HG03139 (cell line): Measurements from ENCODE around the gene SLC25A52.
"Not testable (repeated sequence)": the region's sequence is repeated elsewhere in the genome, so short reads cannot be mapped to it uniquely, and the experiment has no call there.

Experiments used
- ATAC-seq: cut with Tn5 transposase; IDR thresholded peaks from one replicate; pipeline ENCODE4 v1.9.1; 2021; ENCODE audit not compliant: unreplicated experiment

SLC25A52 gene

DNA sequence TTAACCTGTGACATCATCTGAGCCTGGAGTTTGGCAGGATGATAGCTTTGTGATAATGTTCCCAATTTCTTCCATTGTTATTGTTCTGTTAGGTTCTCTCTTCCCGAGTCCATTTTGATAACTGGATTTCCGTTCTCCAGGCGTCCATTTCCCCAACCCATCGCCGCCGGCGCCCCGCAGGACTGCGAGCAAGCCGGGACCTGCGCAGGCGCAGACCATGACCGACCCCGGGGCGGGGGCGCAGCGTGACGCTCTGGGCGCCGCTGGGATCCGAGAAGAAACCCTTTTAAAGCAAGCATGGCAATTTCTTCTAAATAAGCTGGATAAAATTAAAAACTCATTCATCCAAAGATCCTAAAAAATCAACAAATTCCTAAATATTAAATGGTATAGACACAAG is at the start of gene SLC25A52:
TSS of gene SLC25A52 (minus strand) at position 186 of the 400 bp plus-strand sequence. CDS start 219 bp downstream, outside the sequence.
- no peak for ATAC-seq

- not testable (repeated sequence) for ATAC-seq
These were observed 48.4 kb upstream of the SLC25A52 start for GRCh38 chr18:31809049-31809448.

DNA sequence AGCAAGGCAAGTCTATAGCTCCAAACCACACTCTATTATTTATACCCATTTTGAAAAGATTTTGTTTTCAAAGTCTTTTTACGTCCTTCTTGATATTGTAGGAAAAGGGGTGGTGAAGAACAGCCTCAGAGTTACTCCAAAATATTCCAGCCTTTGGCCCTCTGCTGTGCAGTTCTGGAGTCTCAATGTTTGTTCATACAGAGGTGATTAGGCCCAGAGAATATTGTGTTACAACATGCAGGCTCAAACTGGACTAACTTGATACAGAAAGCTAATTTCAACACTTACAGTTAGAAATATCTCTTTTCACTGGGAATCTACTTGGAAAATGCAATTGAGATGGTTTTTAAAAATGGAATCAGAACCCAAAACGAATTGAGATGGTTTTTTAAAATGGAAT is 40.4 kb upstream of the SLC25A52 start:
- no peak for ATAC-seq

DNA sequence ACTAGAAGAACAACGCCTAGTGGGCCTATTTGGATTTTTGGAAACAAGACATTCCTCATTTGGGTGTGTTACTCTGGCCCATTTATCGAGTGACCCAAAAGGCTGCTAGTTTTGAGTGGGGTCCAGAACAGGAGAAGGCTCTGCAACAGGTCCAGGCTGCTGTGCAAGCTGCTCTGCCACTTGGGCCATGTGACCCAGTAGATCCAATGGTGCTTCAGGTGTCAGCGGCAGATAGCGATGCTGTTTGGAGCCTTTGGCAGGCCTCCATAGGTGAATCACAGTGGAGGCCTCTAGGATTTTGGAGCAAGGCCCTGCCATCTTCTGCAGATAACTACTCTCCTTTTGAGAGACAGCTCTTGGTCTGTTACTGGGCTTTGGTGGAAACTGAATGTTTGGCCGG is 38.6 kb upstream of the SLC25A52 start:
- not testable (repeated sequence) for ATAC-seq

GRCh38 chr18:31798399-31798798 is 37.7 kb upstream of the SLC25A52 start:
- ATAC-seq = no peak

DNA sequence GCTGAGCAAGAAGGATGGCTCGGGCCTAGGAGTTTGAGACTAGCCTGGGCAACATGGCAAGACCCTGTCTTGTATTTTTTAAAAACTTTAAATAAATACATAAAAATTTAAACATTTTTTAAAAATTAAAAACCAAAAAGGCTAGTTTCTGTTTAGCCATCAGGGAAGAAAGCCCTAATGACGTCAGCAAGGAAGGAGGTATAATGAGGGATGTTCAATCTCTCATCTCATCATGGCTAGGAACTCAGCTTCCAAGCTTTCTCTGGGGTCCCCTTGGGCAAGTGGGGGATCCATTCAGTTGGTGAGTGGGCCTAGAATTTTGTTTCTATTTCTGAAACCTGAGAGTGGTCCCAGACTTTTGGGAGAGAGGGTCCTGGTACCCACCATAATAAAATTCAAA is 35.1 kb upstream of the SLC25A52 start:
- ATAC-seq = no peak

DNA sequence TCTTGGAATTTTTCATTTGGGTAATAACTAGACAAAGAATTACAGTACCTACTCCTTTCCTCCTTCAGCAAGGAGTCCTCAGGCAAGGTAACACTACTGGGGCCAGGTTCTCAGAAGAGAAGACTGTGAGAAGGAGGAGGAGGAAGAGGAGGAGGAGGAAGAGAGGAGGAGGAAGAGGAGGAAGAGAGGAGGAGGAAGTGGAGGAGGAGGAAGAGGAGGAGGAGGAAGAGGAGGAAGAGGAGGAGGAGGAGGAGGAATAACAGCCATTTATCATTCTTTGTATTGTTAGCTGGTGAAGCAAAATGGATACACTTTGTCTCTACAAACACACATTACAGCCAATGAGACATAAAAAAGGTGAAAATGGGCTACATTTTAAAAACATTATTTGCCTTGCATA is 32.9 kb upstream of the SLC25A52 start:
- ATAC-seq = no peak

DNA sequence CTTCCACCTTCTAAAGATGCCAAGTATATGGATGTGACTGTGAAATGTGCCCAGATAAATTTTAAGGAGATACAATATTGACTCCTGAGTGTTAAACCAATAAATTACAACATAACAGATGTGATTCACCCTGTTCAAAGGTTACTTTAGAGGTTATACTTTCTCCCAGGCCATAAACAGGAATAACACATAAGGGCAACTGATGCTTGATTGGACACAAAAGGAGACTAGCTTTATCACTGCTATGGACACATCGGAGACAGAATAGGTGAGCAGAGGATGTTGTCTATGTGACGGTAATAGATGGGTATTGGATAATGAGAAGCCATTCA is 31.9 kb upstream of the SLC25A52 start:
- ATAC-seq = no peak

- peak; percentile 94 for ATAC-seq
These were observed 31.3 kb upstream of the SLC25A52 start for GRCh38 chr18:31791817-31792579.

DNA sequence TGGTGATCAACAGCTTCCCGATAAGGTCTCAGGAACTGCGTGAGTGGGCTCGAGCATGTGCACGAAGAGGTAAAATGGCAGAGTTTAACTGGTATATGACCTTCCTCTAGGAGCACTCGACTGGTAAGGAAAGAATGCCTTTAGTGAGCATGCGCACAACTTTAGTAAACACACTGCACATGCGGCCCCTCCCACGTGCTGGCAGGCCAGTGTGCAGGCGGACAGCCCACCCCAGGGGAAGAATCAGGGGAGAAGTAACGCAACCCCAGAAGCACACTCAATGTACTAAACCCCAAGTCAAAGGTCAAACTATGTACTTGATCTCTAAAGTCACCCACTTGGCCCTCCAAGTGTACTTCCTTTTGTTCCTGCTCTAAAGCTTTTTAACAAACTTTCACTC is 28.7 kb upstream of the SLC25A52 start:
- no peak for ATAC-seq

GRCh38 chr18:31783059-31783458 is 22.4 kb upstream of the SLC25A52 start:
- no peak for ATAC-seq

- ATAC-seq = no peak
These were observed 17.8 kb upstream of the SLC25A52 start for GRCh38 chr18:31778391-31778950.

DNA sequence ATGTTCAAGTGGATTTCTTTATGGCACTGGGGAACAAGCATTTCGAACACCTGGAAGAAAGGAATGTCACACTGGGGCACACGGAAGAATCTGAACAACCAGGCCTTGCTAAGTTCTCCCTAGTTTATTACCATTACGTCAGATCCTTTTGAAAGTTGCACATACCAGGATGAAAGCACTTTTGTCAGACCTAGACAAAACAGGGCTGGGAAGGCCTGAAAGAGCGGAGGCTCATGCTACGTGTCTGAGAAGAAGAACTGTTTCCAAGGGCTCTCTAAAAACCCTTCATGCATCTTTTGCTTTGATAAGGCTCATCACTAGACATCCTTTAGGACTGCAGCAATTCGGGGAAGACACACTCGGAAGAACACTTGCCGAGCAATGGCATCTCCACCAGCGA is 15.4 kb upstream of the SLC25A52 start:
- ATAC-seq = no peak

DNA sequence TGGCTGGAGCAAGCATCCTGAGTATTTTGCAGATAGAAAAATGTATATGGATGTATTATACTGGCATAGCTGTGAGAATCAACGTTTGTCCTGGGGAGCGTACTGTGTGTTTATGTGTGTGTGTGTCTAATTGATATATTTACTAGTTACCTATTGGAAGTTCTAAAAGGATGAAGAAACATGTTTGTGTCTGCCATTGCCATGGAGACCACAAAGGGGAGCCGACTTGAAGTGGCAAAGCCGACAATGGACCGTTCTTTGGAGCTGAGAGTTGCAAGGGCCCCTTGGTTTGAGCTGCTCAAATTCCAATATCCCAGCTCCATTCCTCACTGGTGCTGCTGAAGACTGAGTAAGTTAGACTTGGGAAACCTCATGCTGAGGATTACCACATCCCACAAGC is 14.3 kb upstream of the SLC25A52 start:
- ATAC-seq = no peak

- no peak for ATAC-seq
These were observed 13.8 kb upstream of the SLC25A52 start for GRCh38 chr18:31774477-31774785.

DNA sequence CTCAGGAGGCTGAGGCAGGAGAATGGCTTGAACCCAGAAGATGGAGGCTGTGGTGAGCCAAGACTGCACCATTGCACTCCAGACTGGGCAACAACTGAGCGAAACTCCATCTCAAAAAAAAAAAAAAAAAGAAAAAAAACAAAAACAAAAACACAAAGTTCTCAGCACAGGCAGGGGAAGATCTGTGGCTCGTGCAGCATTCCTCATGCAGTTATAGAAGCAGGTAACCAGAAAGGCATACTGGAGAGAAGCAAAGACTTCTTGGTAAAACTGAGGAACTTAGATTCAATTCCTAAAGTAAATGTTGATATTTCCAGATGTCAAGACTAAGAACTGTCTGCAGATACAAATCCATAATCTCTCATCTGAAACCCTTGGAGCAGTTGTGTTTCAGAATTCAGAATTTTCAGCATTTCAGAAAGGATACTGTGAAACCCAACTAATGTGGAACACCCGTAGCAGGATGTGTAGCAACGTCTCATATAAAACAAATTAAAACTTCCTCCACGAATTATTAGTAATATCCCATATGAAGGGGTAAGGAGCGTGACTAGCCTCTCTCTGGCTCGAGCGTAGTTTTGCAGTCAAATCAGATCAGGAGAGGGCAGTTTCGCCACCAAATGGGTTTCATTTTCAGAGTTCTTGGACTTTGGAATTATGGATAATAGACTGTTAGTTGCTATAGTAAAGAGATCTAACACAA is 13.2 kb upstream of the SLC25A52 start:
- no peak for ATAC-seq

- no peak for ATAC-seq
These were observed 12.0 kb upstream of the SLC25A52 start for GRCh38 chr18:31772699-31773098.

GRCh38 chr18:31750273-31750672 is 10.4 kb downstream of the SLC25A52 start:
- no peak for ATAC-seq

- no peak for ATAC-seq
These were observed 14.3 kb downstream of the SLC25A52 start for GRCh38 chr18:31746396-31746795.

GRCh38 chr18:31744321-31745067 is 16.2 kb downstream of the SLC25A52 start:
- no peak for ATAC-seq

DNA sequence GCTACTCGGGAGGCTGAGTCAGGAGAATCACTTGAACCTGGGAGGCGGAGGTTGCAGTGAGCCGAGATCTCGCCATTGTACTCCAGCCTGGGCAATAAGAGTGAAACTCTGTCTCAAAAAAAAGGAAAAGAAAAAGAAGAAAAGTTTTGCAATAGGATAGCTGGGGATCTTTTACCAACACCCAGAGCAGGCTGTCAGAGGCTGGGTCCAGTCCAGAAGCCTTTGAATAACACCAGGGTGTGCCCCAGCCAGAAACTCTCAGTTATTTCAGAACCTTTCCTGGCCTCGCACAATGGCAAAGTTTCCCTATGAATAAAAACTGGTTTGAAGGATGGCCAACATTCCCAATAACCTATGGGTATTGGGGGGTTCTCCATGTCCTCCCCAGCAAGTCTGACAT is 17.1 kb downstream of the SLC25A52 start:
- not testable (repeated sequence) for ATAC-seq
